HepG2 (cell line): ENCODE results near the gene DEPDC5. TPM values are rescaled to one million over a fixed set of nuclear protein-coding genes. Genes with fewer than 3 reads are reported as not detected.

Experiments
- FOXA3 ChIP-seq: IDR thresholded peaks from 2 replicates; pipeline ENCODE4 v1.6.1; 2016; ENCODE audit warnings: missing genetic modification reagents, missing compliant biosample characterization
- FOXM1 ChIP-seq: sonication (generic); formaldehyde crosslinking; IDR thresholded peaks from 2 replicates; pipeline ENCODE4 v1.5.0; 2020; ENCODE audit warnings: missing genetic modification reagents
- GATA4 ChIP-seq: sonication (generic); IDR thresholded peaks from 2 replicates; pipeline ENCODE4 v1.6.1; 2016; ENCODE audit warnings: antibody characterized with exemption, low read depth, borderline replicate concordance
- GATAD2A ChIP-seq: IDR thresholded peaks from 2 replicates; pipeline ENCODE4 v1.6.1; 2016
- HNF4A ChIP-seq: sonication (generic); formaldehyde crosslinking; IDR thresholded peaks from 2 replicates; pipeline ENCODE4 v1.4.0; 2020; ENCODE audit warnings: missing genetic modification reagents
- KAT2B ChIP-seq: fragments of 150-350 bp; IDR thresholded peaks from 2 replicates; pipeline ENCODE4 v1.6.1; 2014; ENCODE audit warnings: low read depth, low read length, borderline replicate concordance
- KLF13 ChIP-seq: sonication (generic); formaldehyde crosslinking; IDR thresholded peaks from 2 replicates; pipeline ENCODE4 v1.4.0; 2020; ENCODE audit warnings: mild to moderate bottlenecking, missing genetic modification reagents
- MED1 ChIP-seq: sonication (generic); formaldehyde crosslinking; IDR thresholded peaks from 2 replicates; pipeline ENCODE4 v1.4.0; 2020; ENCODE audit warnings: missing genetic modification reagents
- NCOR1 ChIP-seq: fragments of 200-600 bp; sonication (generic); IDR thresholded peaks from 2 replicates; pipeline ENCODE4 v1.7.0; 2017; ENCODE audit warnings: antibody characterized with exemption, low read length, borderline replicate concordance
- PHF21A ChIP-seq: sonication (generic); formaldehyde crosslinking; IDR thresholded peaks from 2 replicates; pipeline ENCODE4 v1.5.0; 2020; ENCODE audit warnings: mild to moderate bottlenecking, missing genetic modification reagents
- RARA ChIP-seq: IDR thresholded peaks from 2 replicates; pipeline ENCODE4 v1.6.1; 2016; ENCODE audit warnings: missing genetic modification reagents, missing compliant biosample characterization
- RFX1 ChIP-seq: fragments of 450-650 bp; IDR thresholded peaks from 2 replicates; pipeline ENCODE4 v1.6.1; 2017
- SIX4 ChIP-seq: sonication (generic); formaldehyde crosslinking; IDR thresholded peaks from 2 replicates; pipeline ENCODE4 v1.4.0; 2020; ENCODE audit warnings: missing genetic modification reagents
- SNAPC2 ChIP-seq: sonication (generic); formaldehyde crosslinking; IDR thresholded peaks from 2 replicates; pipeline ENCODE4 v1.8.1; 2022; ENCODE audit warnings: mild to moderate bottlenecking, missing genetic modification reagents
- SRSF4 ChIP-seq: fragments of 200-400 bp; formaldehyde crosslinking; IDR thresholded peaks from one replicate; pipeline ENCODE4 v1.6.1; 2018; ENCODE audit warnings: mild to moderate bottlenecking, low read depth, low read length, moderate library complexity; ENCODE audit not compliant: poor library complexity, severe bottlenecking
- ZNF101 ChIP-seq: sonication (generic); formaldehyde crosslinking; IDR thresholded peaks from 2 replicates; pipeline ENCODE4 v1.4.0; 2020; ENCODE audit warnings: mild to moderate bottlenecking, low read depth, missing genetic modification reagents, borderline replicate concordance
- ZNF281 ChIP-seq: sonication (generic); formaldehyde crosslinking; IDR thresholded peaks from 2 replicates; pipeline ENCODE4 v1.4.0; 2020; ENCODE audit warnings: missing genetic modification reagents, borderline replicate concordance
- ZNF362 ChIP-seq: sonication (generic); formaldehyde crosslinking; IDR thresholded peaks from 2 replicates; pipeline ENCODE4 v1.4.0; 2020; ENCODE audit warnings: missing genetic modification reagents, mild to moderate bottlenecking, borderline replicate concordance
- ZNF562 ChIP-seq: sonication (generic); formaldehyde crosslinking; IDR thresholded peaks from 2 replicates; pipeline ENCODE4 v1.8.0; 2022; ENCODE audit warnings: missing genetic modification reagents, borderline replicate concordance
- ZNF746 ChIP-seq: sonication (generic); formaldehyde crosslinking; IDR thresholded peaks from 2 replicates; pipeline ENCODE4 v1.8.0; 2022; ENCODE audit warnings: mild to moderate bottlenecking, missing genetic modification reagents
- ZNF841 ChIP-seq: sonication (generic); formaldehyde crosslinking; IDR thresholded peaks from 2 replicates; pipeline ENCODE4 v1.8.1; 2023; ENCODE audit warnings: missing genetic modification reagents, borderline replicate concordance
- ZSCAN20 ChIP-seq: sonication (generic); formaldehyde crosslinking; IDR thresholded peaks from 2 replicates; pipeline ENCODE4 v1.4.0; 2020; ENCODE audit warnings: missing genetic modification reagents, mild to moderate bottlenecking, borderline replicate concordance
- ZSCAN31 ChIP-seq: sonication (generic); formaldehyde crosslinking; IDR thresholded peaks from 2 replicates; pipeline ENCODE4 v1.5.0; 2020; ENCODE audit warnings: low read depth, mild to moderate bottlenecking, missing genetic modification reagents
- polyA plus RNA-seq, 8 experiments: library from polyadenylated mRNA; depleted of rRNA in 3 of 8; stranded (reverse) in 7 of 8; unstranded in 1 of 8; fragments of >200 nt; fragmentation: Illumina TruSeq in 4 of 8; extraction: Trizol in 4 of 8; gene quantifications; 2 replicates each; pipeline versions ENCODE4 v1.2.1 to v1.2.3, GENCODE V29; 2011 to 2016; ENCODE audit warnings: low read depth in 4 of 8, missing spikeins in 1 of 8, mixed read lengths in 1 of 8; ENCODE audit not compliant: insufficient read depth in 1 of 8
- total RNA-seq, 5 experiments: library from RNA; depleted of rRNA; stranded (reverse); fragments of >200 nt; fragmentation: Illumina TruSeq; extraction: Trizol; gene quantifications; 2 replicates each; pipeline ENCODE4 v1.2.3, GENCODE V29; 2016; ENCODE audit warnings: low read depth in 1 of 5
- TF ChIP-seq, protein P1 (sequence below): sonication (generic); formaldehyde crosslinking; IDR thresholded peaks from 2 replicates; pipeline ENCODE4 v1.4.0; 2020; ENCODE audit warnings: mild to moderate bottlenecking, missing genetic modification reagents, borderline replicate concordance
- TF ChIP-seq, protein P2 (sequence below): sonication (generic); formaldehyde crosslinking; IDR thresholded peaks from 2 replicates; pipeline ENCODE4 v1.9.0; 2021; ENCODE audit warnings: missing genetic modification reagents, borderline replicate concordance

DEPDC5 gene
- total and polyA plus RNA-seq, 2 of the 13 experiments (the other 11 are each of a cell fraction or from before 2014, with no cell fraction given) = 9.8 to 12.4 TPM

DNA sequence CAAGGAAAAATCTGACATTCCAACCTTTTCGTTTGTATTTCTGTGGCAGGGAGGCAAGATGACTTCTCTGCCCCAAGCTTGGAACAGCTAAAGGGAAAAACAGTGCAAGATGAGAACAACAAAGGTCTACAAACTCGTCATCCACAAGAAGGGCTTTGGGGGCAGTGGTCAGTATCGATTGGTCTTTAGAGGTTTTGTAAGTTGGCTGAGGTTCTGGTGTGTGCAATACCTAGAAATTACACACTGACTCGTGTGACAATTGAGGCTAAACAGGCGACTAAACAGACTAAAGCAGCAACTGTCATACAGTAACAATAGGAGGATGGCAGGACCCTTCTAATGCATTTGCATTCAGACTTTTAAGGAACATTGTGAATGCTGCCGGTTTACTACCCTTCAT is 994 bp downstream of the DEPDC5 start (continued):
- TF ChIP-seq ZNF281 (CRISPR knock-in tag) (no peak), ZSCAN20 (no peak), HNF4A (CRISPR knock-in tag) (peak; percentile 45), SNAPC2 (CRISPR knock-in tag) (no peak), SIX4 (CRISPR knock-in tag) (no peak), GATAD2A (CRISPR knock-in tag) (peak; percentile 77), GATA4 (no peak), KAT2B (peak; percentile 33; the same call in 1 of the 2 replicates), ZNF562 (CRISPR knock-in tag) (no peak), ZNF841 (no peak), NCOR1 (no peak), PHF21A (CRISPR knock-in tag) (no peak), ZNF746 (CRISPR knock-in tag) (no peak), KLF13 (CRISPR knock-in tag) (no peak), ZNF101 (no peak), FOXM1 (CRISPR knock-in tag) (no peak), SRSF4 (no peak), MED1 (0 out of 2 replicates have a peak, but pooled peaks have one; percentile 20), ZSCAN31 (CRISPR knock-in tag) (no peak), FOXA3 (CRISPR knock-in tag) (peak; percentile 23; the same call in 1 of the 2 replicates), RFX1 (no peak), RARA (CRISPR knock-in tag) (peak; percentile 45; the same call in 1 of the 2 replicates), ZNF362 (CRISPR knock-in tag) (no peak)
- TF ChIP-seq, protein P1, sequence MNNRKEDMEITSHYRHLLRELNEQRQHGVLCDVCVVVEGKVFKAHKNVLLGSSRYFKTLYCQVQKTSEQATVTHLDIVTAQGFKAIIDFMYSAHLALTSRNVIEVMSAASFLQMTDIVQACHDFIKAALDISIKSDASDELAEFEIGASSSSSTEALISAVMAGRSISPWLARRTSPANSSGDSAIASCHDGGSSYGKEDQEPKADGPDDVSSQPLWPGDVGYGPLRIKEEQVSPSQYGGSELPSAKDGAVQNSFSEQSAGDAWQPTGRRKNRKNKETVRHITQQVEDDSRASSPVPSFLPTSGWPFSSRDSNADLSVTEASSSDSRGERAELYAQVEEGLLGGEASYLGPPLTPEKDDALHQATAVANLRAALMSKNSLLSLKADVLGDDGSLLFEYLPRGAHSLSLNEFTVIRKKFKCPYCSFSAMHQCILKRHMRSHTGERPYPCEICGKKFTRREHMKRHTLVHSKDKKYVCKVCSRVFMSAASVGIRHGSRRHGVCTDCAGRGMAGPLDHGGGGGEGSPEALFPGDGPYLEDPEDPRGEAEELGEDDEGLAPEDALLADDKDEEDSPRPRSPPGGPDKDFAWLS (CRISPR knock-in tag) = no peak
- TF ChIP-seq, protein P2, sequence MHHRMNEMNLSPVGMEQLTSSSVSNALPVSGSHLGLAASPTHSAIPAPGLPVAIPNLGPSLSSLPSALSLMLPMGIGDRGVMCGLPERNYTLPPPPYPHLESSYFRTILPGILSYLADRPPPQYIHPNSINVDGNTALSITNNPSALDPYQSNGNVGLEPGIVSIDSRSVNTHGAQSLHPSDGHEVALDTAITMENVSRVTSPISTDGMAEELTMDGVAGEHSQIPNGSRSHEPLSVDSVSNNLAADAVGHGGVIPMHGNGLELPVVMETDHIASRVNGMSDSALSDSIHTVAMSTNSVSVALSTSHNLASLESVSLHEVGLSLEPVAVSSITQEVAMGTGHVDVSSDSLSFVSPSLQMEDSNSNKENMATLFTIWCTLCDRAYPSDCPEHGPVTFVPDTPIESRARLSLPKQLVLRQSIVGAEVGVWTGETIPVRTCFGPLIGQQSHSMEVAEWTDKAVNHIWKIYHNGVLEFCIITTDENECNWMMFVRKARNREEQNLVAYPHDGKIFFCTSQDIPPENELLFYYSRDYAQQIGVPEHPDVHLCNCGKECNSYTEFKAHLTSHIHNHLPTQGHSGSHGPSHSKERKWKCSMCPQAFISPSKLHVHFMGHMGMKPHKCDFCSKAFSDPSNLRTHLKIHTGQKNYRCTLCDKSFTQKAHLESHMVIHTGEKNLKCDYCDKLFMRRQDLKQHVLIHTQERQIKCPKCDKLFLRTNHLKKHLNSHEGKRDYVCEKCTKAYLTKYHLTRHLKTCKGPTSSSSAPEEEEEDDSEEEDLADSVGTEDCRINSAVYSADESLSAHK (CRISPR knock-in tag) = no peak
